ENCODE results near the gene UQCRH.
"Not testable (repeated sequence)": the region's sequence is repeated elsewhere in the genome, so short reads cannot be mapped to it uniquely, and the experiment has no call there.

Gene UQCRH

DNA sequence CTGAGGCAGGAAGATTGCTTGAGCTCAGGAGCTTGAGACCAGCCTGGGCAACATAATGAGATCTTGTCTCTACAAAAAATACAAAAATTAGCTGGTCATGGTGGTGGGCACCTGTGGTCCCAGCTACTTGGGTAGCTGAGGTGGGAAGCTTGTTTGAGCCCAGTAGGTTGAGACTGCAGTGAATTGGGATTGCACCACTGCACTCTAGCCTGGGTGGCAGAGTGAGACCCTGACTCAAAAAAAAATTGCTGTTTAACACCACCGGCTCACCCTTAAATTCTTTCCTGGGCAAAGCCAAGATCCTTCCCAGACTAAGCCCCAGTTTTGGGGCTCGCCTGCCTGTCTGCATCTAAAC, 30.5 kb downstream of the UQCRH start:
- no peak for DNase-seq (ENCODE audit: low read depth)

DNA sequence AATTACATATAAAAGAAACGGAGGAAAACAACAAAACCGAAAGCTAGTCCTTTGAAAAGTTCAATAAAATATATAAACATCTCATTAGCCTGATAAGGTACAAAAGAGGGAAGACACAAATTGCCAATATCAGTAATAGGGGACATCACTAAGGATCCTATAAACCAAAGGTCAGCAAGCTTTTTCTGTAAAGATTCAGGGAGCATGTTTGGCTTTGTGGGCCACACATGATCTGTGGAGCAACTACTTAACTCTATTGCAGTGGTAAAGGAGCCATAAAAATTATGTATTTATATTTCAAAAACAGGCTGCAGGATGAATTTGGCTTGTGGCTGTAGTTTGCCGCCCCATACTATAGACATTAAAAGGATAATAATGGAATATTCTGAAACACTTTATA, 31.6 kb downstream of the UQCRH start:
- no peak for DNase-seq (ENCODE audit: low read depth)

DNA sequence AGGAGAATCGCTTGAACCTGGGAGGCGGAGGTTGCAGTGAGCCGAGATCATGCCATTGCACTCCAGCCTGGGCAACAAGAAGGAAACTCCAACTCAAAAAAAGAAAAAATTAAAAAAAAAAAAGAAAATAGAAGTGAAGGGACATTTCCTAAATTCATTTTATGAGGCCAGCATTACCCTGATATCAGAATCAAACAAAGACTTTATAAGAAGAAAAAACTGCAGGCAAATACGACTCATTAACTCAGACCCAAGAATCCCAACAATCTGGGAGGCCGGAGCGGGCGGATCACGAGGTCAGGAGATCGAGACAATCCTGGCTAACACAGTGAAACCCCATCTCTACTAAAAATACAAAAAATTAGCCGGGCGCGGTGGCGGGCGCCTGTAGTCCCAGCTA, 33.9 kb downstream of the UQCRH start:
- not testable (repeated sequence) for DNase-seq (ENCODE audit: low read depth)

DNA sequence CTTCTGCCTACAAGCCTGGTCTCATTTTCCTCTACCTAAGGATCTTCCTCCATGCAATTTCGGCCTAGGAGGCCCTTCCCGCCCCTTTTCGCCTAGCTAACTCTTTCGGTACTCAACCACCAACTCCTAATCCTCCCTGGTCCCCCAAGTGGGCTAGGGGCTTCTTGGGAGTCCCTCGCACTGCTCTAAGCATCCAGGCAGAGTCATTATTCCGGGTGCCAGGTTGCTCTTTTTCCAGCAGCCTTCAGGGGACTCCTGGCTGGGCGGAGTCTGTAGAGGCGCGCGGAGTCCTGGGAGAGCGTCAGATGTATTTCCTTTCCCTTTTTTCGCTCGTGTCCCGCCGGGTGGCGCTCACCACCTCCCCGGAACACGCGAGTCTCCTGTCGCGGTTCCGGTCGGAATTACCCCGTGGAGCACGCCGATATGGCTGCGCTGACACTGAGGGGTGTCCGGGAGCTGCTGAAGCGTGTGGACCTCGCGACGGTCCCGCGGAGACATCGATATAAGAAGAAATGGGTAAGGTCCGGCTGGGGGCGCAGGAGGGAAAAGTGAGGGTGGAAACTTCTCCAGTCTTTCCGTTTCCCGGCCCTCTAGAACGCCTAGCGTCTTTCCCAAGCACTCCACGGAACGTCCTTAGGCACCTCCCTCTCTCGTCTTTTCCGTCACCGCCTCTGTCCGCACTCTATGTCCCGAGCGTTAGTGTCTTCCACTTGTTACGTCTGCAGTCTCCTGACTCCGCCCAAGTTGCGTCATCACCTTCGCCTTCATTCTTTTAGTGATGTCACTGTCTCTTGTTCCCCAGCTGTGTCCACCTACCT, 37.1 kb downstream of the UQCRH start, which contains the start of gene NSUN4:
Gene NSUN4 (plus strand): TSS at position 404 of the 818 bp plus-strand sequence. CDS start 20 bp downstream, at position 424.
- DNase-seq (ENCODE audit: low read depth) = peak; percentile 87

DNA sequence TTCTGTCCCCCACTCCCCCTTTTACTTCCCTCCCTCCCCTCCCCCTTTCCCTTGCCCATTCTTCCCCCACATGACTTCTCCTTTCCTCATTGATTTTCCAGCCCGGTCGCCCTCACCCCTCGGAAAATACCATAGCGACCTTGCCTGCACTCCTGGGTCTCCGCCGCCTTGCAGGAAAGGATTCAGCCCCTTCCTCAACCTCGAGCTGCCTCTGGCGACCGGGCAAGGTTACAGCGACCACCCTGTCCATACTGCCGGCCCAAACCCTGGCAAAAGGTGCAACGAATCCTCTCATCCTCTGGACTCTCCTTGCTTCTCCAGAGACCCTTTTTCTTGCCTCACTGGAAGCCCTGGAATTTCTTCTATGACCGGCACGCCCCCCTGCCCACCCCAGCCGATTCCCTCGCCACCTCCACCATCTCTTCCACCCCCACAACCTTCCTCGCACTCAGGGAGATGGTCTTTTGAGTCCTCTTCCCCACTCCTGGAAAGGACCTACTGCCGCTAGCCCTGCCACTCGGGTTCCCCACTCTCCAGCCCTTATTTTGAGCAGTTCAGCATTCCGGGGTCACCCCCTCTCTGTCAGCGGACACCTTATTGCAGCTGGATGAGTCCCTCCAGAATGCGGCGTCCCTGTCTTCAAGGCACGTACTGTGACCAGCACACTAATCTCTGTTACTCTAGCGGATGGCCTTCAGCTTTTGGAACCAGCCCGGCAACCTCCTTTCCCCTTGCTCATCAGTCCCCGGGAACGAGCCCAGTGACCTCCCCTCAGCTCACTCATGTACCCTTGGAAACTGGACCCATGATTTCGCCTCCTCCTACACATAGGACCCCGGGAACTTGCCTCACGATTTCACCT, 38.0 kb downstream of the UQCRH start:
- DNase-seq (ENCODE audit: low read depth) = no peak

DNA sequence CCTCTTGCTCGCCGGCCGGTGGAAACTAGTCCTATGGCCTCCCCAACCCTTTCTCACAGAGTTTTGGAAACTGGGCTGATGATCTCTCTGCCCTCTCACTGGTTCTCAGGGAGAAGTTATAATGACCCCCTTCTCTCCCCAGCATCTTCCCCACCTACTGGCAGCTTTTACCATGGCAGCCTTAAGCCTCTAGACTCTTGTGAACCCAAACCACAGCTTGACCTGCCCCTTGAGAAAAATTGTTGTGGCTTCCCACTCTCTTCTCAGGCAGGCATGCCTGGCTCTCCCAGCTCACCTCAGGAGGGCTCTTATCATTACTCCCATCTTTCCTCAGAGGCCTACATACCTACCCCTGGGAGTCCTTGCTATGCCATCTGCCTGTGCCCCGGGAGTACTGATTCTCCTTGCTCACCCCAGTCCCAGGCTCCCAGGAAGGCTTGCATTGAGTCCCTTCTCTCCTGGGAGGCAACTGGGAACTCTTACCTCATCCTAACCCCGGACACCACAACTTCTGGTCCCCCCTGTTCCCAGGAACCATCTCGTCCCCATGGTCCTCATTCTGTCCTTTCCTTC, 38.7 kb downstream of the UQCRH start:
- no peak for DNase-seq (ENCODE audit: low read depth)

DNA sequence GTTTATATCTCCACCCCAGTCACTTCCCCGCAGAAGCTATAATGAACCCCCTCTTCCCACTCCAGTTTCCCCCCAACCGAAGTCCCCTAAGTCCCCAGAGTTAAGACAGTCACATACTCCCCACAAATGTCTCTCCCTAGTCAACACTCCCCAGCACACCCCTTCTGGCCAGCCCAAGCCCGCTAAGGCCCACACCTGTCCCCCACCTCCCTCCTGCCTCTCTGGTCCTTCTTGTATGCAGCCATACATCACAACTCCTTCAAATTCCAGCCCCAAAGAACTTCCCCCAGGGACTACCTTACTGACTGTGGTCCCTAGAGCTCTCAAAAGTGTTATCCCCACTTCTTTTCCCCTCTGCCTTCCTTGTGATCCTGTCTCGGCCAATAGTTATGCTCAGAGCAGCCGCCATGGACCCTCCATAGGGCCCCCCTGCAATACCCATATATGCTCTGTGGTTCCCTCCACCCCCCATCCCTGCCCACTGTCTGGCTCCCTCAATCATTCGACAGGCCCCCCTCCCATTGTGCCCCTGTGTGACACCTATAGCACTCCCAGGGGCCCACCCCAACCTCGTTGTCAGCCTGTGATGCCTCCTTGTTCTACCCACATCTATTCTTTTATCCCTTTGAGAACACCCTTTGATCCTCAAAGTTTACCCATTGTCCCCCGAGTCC, 39.3 kb downstream of the UQCRH start:
- no peak for DNase-seq (ENCODE audit: low read depth)

DNA sequence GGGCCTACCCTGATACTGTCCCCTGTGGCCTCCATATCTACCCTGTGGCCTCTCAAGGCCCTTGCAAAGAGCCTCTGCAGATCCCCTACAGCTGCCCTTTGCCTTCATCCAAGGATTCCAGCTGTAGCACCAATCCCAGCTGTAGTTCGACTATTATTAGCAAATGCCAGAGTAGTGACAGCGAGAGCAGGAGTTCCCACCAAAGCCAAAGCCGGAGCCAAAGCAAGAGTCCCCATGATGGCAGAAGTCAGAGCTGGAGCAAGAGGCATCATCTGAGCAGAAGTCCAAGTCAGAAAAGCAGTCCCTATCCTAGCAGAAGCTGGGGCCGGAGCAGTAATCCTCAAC, 39.8 kb downstream of the UQCRH start:
- DNase-seq (ENCODE audit: low read depth) = no peak

DNA sequence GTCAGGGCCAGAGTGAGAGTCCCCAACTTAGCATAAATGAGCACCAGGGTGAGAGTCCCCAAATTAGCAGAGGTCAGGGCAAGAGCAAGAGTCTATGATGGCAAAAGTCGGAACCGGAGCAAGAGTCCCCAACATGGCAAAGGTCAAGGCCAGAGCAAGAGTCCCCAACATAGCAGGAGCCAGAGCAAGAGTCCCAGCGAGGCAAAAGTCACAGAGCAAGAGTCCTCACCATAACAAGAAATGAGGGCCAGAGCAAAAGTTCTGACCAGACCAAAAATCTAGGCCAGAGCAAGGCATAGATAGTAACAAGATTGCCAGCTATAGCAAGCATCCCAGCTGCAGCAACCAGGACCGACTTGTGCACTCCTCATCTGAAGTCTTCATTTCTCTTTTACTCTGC, 40.2 kb downstream of the UQCRH start:
- DNase-seq (ENCODE audit: low read depth) = no peak

DNA sequence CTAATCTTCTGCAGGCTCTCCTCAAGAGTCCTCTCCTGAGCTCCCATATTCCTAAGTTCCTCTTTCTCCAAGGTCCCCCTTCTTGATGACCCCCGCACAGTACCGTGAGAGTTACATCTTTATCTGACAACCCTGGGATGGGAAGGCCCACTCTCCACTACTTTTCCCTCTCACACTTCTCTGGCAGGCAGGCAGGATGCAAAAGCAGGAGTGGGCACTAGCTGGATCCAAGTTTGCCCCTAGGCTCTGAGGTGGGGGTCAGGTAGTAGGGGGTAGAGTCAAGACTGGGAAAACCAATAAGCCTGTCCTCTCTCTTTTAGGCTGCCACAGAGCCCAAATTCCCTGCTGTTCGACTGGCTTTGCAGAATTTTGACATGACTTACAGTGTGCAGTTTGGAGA, 41.0 kb downstream of the UQCRH start:
- no peak for DNase-seq (ENCODE audit: low read depth)

DNA sequence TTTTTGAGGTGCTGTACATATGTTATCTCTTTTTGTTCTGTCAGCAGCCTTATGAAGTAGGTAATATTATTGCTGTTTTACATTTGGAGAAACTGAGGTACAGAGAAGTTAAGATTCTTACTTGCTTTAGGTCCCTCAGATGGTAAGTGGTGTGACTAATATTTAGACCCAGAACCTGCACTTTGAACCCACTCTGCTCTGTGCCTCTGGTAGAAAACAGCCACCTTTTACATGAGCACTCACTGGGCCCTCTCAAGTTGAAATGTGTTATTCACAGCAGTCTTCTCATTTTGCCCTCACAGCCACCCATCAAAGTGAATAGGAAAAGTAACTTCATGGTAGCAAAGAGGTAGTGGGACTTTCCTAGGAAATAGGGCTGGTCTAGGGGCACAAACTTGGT, 41.8 kb downstream of the UQCRH start:
- no peak for DNase-seq (ENCODE audit: low read depth)

DNA sequence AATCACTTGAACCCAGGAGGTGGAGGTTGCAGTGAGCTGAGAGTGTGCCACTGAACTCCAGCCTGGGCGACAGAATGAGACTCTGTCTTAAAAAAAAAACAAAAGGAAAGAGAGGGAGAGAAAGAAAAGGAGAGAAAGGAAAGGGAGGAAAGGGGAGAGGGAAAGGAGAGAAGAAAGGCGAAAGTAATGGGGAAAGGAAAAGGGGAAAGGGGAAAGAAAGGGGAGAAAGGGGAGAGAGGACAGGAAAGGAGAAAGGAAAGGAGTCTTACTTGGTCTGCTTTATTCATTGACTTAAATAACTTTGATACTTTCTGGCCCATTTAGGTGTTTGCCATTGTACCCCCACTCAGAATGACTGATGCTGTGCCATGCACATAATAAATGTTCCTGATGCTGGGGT, 48.9 kb downstream of the UQCRH start:
- no peak for DNase-seq (ENCODE audit: low read depth)

DNA sequence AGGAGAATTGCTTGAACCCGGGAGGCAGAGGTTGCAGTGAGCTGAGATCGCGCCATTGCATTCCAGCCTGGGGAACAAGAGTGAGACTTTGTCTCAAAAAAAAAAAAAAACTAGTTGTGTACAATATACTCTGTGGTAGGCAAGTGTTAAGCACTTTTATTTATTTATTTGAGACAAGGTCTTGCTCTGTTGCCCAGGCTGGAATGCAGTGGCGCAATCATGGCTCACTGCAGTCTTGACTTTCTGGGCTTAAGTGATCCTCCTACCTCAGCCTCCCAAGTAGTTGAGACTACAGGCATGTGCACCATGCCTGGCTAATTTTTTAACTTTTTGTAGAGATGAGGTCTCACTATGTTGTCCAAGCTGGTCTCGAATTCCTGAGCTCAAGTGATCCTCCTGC, 52.4 kb downstream of the UQCRH start:
- not testable (repeated sequence) for DNase-seq (ENCODE audit: low read depth)

DNA sequence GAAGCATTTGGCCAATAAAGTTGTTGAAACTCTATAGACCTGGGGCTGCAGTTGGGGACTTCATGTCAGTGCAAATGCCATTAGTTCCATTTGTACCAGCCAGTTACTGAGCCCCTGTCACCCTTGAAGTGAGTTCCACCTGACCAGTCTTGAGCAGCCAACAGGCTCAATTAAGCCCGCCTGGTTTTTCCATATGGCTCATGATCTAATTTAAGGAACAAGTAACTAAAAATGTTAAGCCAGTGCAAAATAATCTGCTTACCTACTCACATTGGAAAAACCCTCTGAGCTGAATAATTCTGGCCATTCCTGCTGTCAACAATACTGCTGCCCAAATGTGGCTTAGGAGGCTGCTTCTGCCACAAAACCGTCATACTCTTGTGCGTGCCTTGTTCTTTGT, 58.7 kb downstream of the UQCRH start:
- DNase-seq (ENCODE audit: low read depth) = no peak

DNA sequence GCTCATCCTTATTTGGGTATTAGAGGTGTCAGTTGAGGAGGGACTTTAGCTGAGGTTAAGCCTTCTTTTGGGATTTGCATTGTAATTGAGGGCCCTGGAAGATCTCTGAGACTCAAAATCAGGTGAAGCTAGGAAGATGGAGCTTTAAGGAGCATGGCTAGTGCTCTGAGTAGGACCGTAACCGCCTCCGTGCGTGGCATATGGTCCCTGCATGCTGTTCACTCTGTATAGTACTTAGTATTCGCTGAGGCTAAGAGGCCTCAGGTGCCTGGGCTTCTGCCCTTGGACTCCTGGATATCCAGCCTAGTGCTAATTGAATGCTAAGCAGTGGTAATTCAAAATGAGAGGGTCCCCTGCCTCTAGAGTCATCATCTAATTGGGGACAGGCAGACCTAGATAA, 59.6 kb downstream of the UQCRH start:
- DNase-seq (ENCODE audit: low read depth) = no peak

DNA sequence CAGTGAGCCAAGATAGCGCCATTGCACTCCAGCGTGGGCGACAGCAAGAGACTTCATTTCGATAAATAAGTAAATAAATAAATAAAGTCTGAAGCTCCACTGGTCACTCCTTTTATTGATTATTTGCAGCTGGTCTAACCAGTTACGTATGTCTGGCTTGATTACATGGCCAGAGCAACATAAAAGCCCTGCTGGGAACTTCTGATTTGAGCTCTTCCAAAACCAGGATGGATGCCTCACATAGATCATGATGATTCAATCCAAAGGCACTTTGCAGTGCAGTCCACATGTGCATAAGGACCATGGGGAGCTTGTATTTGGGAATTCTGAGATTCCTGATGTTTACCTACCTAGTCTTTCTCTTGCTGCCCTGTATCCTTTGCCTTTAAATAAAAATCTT, 61.1 kb downstream of the UQCRH start:
- DNase-seq (ENCODE audit: low read depth) = no peak

DNA sequence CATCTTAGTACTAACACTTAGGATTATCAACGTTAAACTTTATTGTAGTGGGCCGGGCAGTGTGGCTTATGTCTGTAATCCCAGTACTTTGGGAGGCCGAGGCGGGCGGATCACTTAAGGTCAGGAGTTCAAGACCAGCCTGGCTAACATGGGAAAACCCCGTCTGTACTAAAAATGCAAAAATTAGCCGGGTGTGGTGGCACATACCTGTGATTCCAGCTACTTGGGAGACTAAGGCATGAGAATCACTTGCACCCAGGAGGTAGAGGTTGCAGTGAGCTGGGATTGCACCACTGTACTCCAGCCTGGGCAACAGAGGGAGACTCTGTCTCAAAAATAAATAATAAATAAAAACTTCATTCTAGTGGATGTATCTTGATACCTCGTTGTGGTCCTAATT, 62.3 kb downstream of the UQCRH start:
- not testable (repeated sequence) for DNase-seq (ENCODE audit: low read depth)
